Thymus (tissue), 2 donors: Measurements from ENCODE around the gene IGFALS. TPM values are rescaled to one million over a fixed set of nuclear protein-coding genes. Genes with fewer than 3 reads are reported as not detected.

Experiments
- polyA plus RNA-seq: library from polyadenylated mRNA; stranded (reverse); fragments of 200-250 nt; gene quantifications from one replicate; pipeline ENCODE4 v1.2.3, GENCODE V29; 2013
- total RNA-seq: library from RNA; stranded (reverse); fragments of 120-200 nt; gene quantifications from one replicate; pipeline ENCODE4 v1.2.4, GENCODE V29; 2013
- donor health status: healthy.

The IGFALS gene
- total and polyA plus RNA-seq, 2 donors = 1.9 to 4.0 TPM

Other genes with a start within 250 kb of the IGFALS start
- gene IFT140, start 181.6 kb downstream of the IGFALS start, total RNA-seq = 8.5 TPM
- 12.0 TPM for gene IFT140, start 181.6 kb downstream of the IGFALS start, polyA plus RNA-seq
- gene CRAMP1, start 181.3 kb downstream of the IGFALS start, total RNA-seq = 4.7 TPM
- 12.2 TPM for gene CRAMP1, start 181.3 kb downstream of the IGFALS start, polyA plus RNA-seq
- gene JPT2, start 115.4 kb downstream of the IGFALS start, total RNA-seq = 35.1 TPM
- gene JPT2, start 115.4 kb downstream of the IGFALS start, polyA plus RNA-seq = 31.4 TPM
- gene MAPK8IP3, start 87.5 kb downstream of the IGFALS start, total RNA-seq = 36.0 TPM
- 129 TPM for gene MAPK8IP3, start 87.5 kb downstream of the IGFALS start, polyA plus RNA-seq
- 34.7 TPM for gene NME3, start 22.2 kb downstream of the IGFALS start, total RNA-seq
- gene NME3, start 22.2 kb downstream of the IGFALS start, polyA plus RNA-seq = 163 TPM
- 6.1 TPM for gene EME2, start 20.9 kb downstream of the IGFALS start, total RNA-seq
- 13.1 TPM for gene EME2, start 20.9 kb downstream of the IGFALS start, polyA plus RNA-seq
- 103 TPM for gene MRPS34, start 20.6 kb downstream of the IGFALS start, total RNA-seq
- 101 TPM for gene MRPS34, start 20.6 kb downstream of the IGFALS start, polyA plus RNA-seq
- gene SPSB3, start 11.1 kb downstream of the IGFALS start, total RNA-seq = 68.1 TPM
- gene SPSB3, start 11.1 kb downstream of the IGFALS start, polyA plus RNA-seq = 282 TPM
- 73.9 TPM for gene NUBP2, start 10.7 kb downstream of the IGFALS start, total RNA-seq
- gene NUBP2, start 10.7 kb downstream of the IGFALS start, polyA plus RNA-seq = 80.6 TPM
- gene HAGH, start 33.1 kb upstream of the IGFALS start, total RNA-seq = 51.6 TPM
- 69.5 TPM for gene HAGH, start 33.1 kb upstream of the IGFALS start, polyA plus RNA-seq
- gene FAHD1, start 33.5 kb upstream of the IGFALS start, total RNA-seq = 22.5 TPM
- 23.6 TPM for gene FAHD1, start 33.5 kb upstream of the IGFALS start, polyA plus RNA-seq
- 1.1 TPM for gene MEIOB, start 78.5 kb upstream of the IGFALS start, total RNA-seq
- gene MEIOB, start 78.5 kb upstream of the IGFALS start, polyA plus RNA-seq = 1.3 TPM
- gene HS3ST6, start 124.7 kb upstream of the IGFALS start, total RNA-seq = 0.38 TPM
- 1.3 TPM for gene HS3ST6, start 124.7 kb upstream of the IGFALS start, polyA plus RNA-seq
- gene MSRB1, start 149.5 kb upstream of the IGFALS start, total RNA-seq = 10.7 TPM
- 44.2 TPM for gene MSRB1, start 149.5 kb upstream of the IGFALS start, polyA plus RNA-seq
- gene RPL3L, start 161.0 kb upstream of the IGFALS start, total RNA-seq = not detected
- 0.66 TPM for gene RPL3L, start 161.0 kb upstream of the IGFALS start, polyA plus RNA-seq
- gene NDUFB10, start 165.8 kb upstream of the IGFALS start, total RNA-seq = 103 TPM
- 129 TPM for gene NDUFB10, start 165.8 kb upstream of the IGFALS start, polyA plus RNA-seq
- gene RPS2, start 171.1 kb upstream of the IGFALS start, total RNA-seq = 2,266 TPM
- gene RPS2, start 171.1 kb upstream of the IGFALS start, polyA plus RNA-seq = 2,485 TPM
- gene RNF151, start 173.2 kb upstream of the IGFALS start, total RNA-seq = not detected
- gene RNF151, start 173.2 kb upstream of the IGFALS start, polyA plus RNA-seq = 0.82 TPM
- 28.4 TPM for gene TBL3, start 178.3 kb upstream of the IGFALS start, total RNA-seq
- gene TBL3, start 178.3 kb upstream of the IGFALS start, polyA plus RNA-seq = 52.3 TPM
- gene NOXO1, start 187.8 kb upstream of the IGFALS start, total RNA-seq = 2.2 TPM
- 5.7 TPM for gene NOXO1, start 187.8 kb upstream of the IGFALS start, polyA plus RNA-seq
- 16.1 TPM for gene GFER, start 190.5 kb upstream of the IGFALS start, total RNA-seq
- gene GFER, start 190.5 kb upstream of the IGFALS start, polyA plus RNA-seq = 28.0 TPM
- gene SYNGR3, start 196.3 kb upstream of the IGFALS start, total RNA-seq = 1.2 TPM
- 2.7 TPM for gene SYNGR3, start 196.3 kb upstream of the IGFALS start, polyA plus RNA-seq
- 5.7 TPM for gene ZNF598, start 216.1 kb upstream of the IGFALS start, total RNA-seq
- 46.2 TPM for gene ZNF598, start 216.1 kb upstream of the IGFALS start, polyA plus RNA-seq
- gene NPW, start 226.1 kb upstream of the IGFALS start, total RNA-seq = 0.66 TPM
- 1.2 TPM for gene NPW, start 226.1 kb upstream of the IGFALS start, polyA plus RNA-seq
- 6.3 TPM for gene NHERF2, start 233.2 kb upstream of the IGFALS start, total RNA-seq
- gene NHERF2, start 233.2 kb upstream of the IGFALS start, polyA plus RNA-seq = 23.4 TPM